Prostate gland (tissue), 2 donors: ENCODE measurements around the gene MIR17HG.

Experiments used
- POLR2A ChIP-seq: fragments of 450-650 bp; IDR thresholded peaks from one replicate; pipeline ENCODE4 v1.6.1; 2016; ENCODE audit warnings: antibody characterized with exemption, mild to moderate bottlenecking
- POLR2AphosphoS5 ChIP-seq: sonication (generic); formaldehyde crosslinking; IDR thresholded peaks from one replicate; pipeline ENCODE4 v1.6.1; 2017; ENCODE audit warnings: antibody characterized with exemption
- TF ChIP-seq, protein P1 (sequence below), 4 experiments: fragments of 200-600 bp in 2 of 4; fragments of 450-650 bp in 2 of 4; sonication (generic) in 2 of 4; IDR thresholded peaks; 1 replicate in 3 of 4; 2 replicates in 1 of 4; pipeline ENCODE4 v1.5.1; 2016 to 2019; ENCODE audit warnings: antibody characterized with exemption in 4 of 4, mild to moderate bottlenecking in 2 of 4, moderate library complexity in 2 of 4

DNA sequence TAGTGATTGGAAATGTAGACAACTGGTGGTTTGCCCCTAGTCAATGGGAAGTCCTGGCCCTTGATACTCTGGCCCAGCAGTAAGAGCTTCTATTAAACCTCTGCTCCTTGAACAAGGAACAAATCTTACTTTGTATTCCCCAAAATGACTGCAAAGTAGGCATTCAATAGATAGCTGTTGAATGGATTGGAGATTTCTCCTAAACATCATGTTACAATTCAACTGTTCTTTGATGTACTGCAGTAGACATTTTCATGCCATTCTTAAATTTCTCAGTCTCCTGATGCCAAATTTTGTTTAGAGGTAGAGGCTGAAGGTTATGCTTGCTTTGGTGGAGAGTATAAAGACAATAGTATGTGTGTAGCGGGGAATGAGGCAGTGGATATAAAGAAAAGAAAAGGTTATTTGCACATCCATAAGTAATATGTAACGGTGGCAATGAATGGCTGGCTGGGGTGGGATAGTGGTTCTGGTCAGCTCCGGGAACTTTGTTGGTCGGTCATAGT is 12.8 kb downstream of the MIR17HG start:
- TF ChIP-seq POLR2A: no peak
- no peak for TF ChIP-seq POLR2AphosphoS5
- TF ChIP-seq, protein P1, sequence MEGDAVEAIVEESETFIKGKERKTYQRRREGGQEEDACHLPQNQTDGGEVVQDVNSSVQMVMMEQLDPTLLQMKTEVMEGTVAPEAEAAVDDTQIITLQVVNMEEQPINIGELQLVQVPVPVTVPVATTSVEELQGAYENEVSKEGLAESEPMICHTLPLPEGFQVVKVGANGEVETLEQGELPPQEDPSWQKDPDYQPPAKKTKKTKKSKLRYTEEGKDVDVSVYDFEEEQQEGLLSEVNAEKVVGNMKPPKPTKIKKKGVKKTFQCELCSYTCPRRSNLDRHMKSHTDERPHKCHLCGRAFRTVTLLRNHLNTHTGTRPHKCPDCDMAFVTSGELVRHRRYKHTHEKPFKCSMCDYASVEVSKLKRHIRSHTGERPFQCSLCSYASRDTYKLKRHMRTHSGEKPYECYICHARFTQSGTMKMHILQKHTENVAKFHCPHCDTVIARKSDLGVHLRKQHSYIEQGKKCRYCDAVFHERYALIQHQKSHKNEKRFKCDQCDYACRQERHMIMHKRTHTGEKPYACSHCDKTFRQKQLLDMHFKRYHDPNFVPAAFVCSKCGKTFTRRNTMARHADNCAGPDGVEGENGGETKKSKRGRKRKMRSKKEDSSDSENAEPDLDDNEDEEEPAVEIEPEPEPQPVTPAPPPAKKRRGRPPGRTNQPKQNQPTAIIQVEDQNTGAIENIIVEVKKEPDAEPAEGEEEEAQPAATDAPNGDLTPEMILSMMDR (IDR thresholded peaks at IDR 0.05): no peak
